NCI-H2196 (cell line): ENCODE measurements around the gene ZCCHC12.

Experiments
- DNase-seq: peaks from one replicate; lab custom pipeline; 2025; ENCODE audit not compliant: unreplicated experiment; lab: John Stamatoyannopoulos, UW

ZCCHC12 gene

GRCh38 chrX:118867251-118867650 is 43.6 kb downstream of the ZCCHC12 start:
- no peak for DNase-seq

DNA sequence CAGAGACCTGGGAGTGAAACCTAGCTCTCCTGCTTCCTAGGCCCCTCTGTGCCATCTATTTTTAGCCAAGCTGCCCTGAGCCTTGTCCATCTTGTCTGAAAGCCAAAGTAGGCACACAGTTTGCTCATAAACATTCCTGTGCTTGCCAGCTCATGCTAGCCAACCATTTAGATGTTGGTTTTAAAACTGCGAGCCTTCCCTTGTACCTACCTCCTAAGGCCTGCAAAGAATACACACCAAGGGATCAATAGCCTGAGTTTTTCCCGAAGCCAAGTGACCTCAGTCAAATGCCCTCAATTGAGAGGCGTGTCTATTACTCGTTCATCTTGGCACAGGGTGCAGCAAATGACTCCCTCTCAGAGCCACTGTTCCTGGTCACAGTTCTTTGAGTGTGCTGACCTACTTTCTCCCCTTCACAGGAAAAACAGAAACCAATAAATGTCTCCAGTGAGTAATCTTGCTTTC is 48.5 kb downstream of the ZCCHC12 start:
- no peak for DNase-seq
